Progenitor cell of endocrine pancreas (in vitro differentiated cells): Measurements from ENCODE around the gene DPEP2. TPM values are rescaled to one million over a fixed set of nuclear protein-coding genes. Genes with fewer than 3 reads are reported as not detected.
A peak's percentile ranks its signal among the peaks of the same experiment; 100 is the strongest.

ENCODE experiments used
- DNase-seq: peaks from one replicate; pipeline ENCODE4 v3.0.0; 2021; ENCODE audit warnings: low spot score; ENCODE audit not compliant: unreplicated experiment
- H3K27ac Mint-ChIP-seq: 2 replicates; pipeline ENCODE4 v1.8.0; 2021; ENCODE audit warnings: mild to moderate bottlenecking, moderate library complexity, mixed read lengths
- H3K27me3 Mint-ChIP-seq: 2 replicates; pipeline ENCODE4 v1.8.0; 2021; ENCODE audit warnings: mixed read lengths
- H3K36me3 Mint-ChIP-seq: 2 replicates; pipeline ENCODE4 v1.8.0; 2022; ENCODE audit warnings: mixed read lengths; ENCODE audit not compliant: insufficient read depth
- H3K4me1 Mint-ChIP-seq: 2 replicates; pipeline ENCODE4 v1.8.0; 2021; ENCODE audit warnings: low read depth, mixed read lengths
- H3K4me3 Mint-ChIP-seq: 2 replicates; pipeline ENCODE4 v1.8.0; 2021; ENCODE audit warnings: low read depth, mild to moderate bottlenecking, moderate library complexity, mixed read lengths
- H3K9me3 Mint-ChIP-seq: 2 replicates; pipeline ENCODE4 v1.8.0; 2021; ENCODE audit warnings: low read depth, mixed read lengths
- total RNA-seq: library from RNA; stranded (reverse); gene quantifications from 2 replicates; pipeline ENCODE4 v1.2.1, GENCODE V29; 2021
- TF ChIP-seq, protein P1 (sequence below): fragments of 200-600 bp; sonication (generic); IDR thresholded peaks from one replicate; pipeline ENCODE4 v1.5.0; 2021; ENCODE audit warnings: antibody characterized with exemption, mild to moderate bottlenecking; ENCODE audit not compliant: unreplicated experiment

The DPEP2 gene
- total RNA-seq, 1 donor from 2014 or later, result not detected

- Mint-ChIP-seq H3K36me3 (peaks cover 14% of the 10 kb centered on the region), H3K4me3 (no peak overlapping the region), H3K9me3 (no peaks in the 10 kb centered on the region), H3K4me1 (no peaks in the 10 kb centered on the region), H3K27me3 (no peaks in the 10 kb centered on the region), H3K27ac (no peak overlapping the region)
- TF ChIP-seq, protein P1, sequence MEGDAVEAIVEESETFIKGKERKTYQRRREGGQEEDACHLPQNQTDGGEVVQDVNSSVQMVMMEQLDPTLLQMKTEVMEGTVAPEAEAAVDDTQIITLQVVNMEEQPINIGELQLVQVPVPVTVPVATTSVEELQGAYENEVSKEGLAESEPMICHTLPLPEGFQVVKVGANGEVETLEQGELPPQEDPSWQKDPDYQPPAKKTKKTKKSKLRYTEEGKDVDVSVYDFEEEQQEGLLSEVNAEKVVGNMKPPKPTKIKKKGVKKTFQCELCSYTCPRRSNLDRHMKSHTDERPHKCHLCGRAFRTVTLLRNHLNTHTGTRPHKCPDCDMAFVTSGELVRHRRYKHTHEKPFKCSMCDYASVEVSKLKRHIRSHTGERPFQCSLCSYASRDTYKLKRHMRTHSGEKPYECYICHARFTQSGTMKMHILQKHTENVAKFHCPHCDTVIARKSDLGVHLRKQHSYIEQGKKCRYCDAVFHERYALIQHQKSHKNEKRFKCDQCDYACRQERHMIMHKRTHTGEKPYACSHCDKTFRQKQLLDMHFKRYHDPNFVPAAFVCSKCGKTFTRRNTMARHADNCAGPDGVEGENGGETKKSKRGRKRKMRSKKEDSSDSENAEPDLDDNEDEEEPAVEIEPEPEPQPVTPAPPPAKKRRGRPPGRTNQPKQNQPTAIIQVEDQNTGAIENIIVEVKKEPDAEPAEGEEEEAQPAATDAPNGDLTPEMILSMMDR, result no peak
- DNase-seq, result no peak
Observed at GRCh38 chr16:67957622-67958021, 41.7 kb downstream of the DPEP2 start.

- Mint-ChIP-seq H3K27me3 (no peaks in the 10 kb centered on the region), H3K4me3 (no peak overlapping the region), H3K36me3 (peaks cover 10% of the 10 kb centered on the region), H3K27ac (peak overlapping the region; percentile 44), H3K9me3 (no peaks in the 10 kb centered on the region), H3K4me1 (no peaks in the 10 kb centered on the region)
- no peak for DNase-seq
- TF ChIP-seq, protein P1, result no peak
Observed at GRCh38 chr16:67954421-67955196, 44.7 kb downstream of the DPEP2 start.

DNA sequence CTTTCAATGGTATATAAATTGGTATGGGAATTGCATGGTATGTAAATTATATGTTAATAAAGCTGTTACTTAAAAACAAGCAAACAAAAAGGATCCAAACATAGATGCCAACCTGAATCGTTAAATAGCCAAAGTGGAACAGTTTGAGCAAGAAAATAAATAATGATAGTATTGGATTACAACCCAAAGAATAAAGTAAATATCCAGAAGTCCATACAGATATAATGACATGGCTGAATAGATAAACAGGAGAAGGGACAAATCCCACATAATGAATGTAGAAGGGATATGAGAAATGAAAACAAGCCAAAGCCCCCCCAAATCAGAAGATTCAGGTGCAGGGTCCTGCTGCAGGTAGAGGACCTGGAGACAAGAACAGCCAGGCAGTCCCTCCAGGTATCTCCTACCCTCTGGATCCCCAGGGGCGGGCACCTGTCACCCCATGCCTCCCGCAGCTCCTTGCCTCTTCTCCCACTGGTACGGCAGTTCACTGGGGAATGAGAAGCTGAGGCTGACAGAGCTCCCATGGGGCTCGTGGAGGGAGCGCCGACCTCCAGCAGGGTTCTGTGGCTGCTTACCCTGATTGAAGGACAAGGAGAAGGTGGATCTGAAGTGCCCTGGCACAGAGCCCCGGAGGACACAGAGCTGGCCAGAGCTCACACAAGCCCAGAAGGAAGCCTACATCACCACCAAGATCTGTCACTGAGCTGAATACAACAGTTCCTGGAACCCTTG lies 45.5 kb downstream of the DPEP2 start:
- H3K36me3 Mint-ChIP-seq, result peaks cover 10% of the 10 kb centered on the region
- H3K9me3 Mint-ChIP-seq, result no peaks in the 10 kb centered on the region
- no peak for DNase-seq
- no peak overlapping the region for H3K27ac Mint-ChIP-seq
- TF ChIP-seq, protein P1, result no peak
- H3K27me3 Mint-ChIP-seq, result no peaks in the 10 kb centered on the region
- H3K4me1 Mint-ChIP-seq, result no peaks in the 10 kb centered on the region
- no peak overlapping the region for H3K4me3 Mint-ChIP-seq

GRCh38 chr16:67951485-67951884 lies 47.8 kb downstream of the DPEP2 start:
- no peak overlapping the region for H3K4me3 Mint-ChIP-seq
- DNase-seq, result no peak
- H3K36me3 Mint-ChIP-seq, result peaks cover 8% of the 10 kb centered on the region
- no peaks in the 10 kb centered on the region for H3K4me1 Mint-ChIP-seq
- TF ChIP-seq, protein P1, result no peak
- no peak overlapping the region for H3K27ac Mint-ChIP-seq
- H3K9me3 Mint-ChIP-seq, result no peaks in the 10 kb centered on the region
- no peaks in the 10 kb centered on the region for H3K27me3 Mint-ChIP-seq

DNA sequence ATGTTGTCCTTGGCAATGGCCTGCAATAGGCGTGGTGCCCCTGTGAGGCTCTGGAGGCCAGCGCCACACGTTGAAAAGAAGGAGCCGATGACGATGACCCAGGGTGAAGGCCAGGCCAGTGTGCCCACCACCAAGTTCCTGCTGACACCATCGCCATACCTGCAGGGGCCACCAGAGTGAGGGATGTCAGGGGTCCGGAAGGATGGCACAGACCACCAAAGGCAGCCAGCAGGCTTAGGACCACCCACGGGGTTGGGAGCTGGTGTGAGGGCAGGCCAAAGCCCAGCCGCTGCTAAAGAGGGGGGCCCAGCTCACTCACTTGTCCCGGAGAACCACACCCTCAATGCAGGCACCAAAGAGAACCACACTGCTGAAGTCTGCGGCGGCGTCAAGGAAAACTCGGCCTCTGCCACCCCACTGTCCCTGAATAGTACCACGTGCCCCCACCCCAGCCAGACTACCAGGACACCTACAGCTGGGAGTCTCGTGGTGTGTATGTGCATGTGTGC lies 48.9 kb downstream of the DPEP2 start:
- no peaks in the 10 kb centered on the region for H3K4me1 Mint-ChIP-seq
- TF ChIP-seq, protein P1, result no peak
- no peak overlapping the region for H3K4me3 Mint-ChIP-seq
- H3K27me3 Mint-ChIP-seq, result no peaks in the 10 kb centered on the region
- no peak overlapping the region for H3K27ac Mint-ChIP-seq
- DNase-seq, result no peak
- no peaks in the 10 kb centered on the region for H3K9me3 Mint-ChIP-seq
- peaks cover 8% of the 10 kb centered on the region for H3K36me3 Mint-ChIP-seq
